ENCODE results near the gene MSL3B.

Gene MSL3B

DNA sequence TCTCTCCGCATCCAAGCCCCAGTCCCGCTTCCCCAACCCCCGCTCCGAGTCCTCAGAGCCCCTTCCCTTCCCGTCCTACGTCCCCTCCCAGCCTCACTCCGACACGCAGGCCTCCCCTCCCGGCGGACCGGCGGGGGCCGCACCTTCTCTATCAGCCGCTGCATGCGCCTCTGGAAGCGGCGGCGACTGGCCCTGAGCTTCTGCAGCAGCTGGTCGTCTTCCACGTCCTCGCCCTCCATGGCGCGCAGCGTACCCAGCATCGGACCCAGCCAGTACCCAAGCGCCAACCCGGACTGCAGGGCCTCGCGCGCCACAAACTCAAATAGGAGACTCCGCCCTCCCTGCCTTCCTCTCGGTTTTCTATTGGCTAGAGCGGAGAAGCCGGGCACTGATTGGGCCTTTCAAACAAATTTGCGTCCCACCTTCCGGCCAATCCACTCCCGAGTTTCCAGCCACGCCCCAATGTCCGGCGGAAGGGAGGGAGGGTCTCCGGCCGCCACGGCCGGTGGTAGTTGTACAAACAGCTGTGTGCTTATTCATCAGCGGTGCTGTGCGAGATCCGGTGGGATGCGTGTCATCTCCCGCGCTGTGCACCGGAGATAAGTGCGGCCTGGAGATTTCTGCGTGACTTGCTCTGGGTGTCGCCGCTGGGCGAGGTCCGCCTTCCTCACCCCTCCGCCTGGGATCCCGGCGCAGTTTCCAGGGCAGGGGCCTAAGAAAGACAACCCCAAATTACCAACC is 13.8 kb downstream of the MSL3B start, which contains the start of gene HJURP:
Gene HJURP (minus strand): TSS at position 295 of the 741 bp plus-strand sequence. CDS start 35 bp downstream, at position 260.
- Histone ChIP-seq H3K4me2 (ENCODE audit: low read length) (peak within 1 kb of the TSS; percentile 91), H3K36me3 (ENCODE audit: control insufficient read depth in 1 of 2, insufficient read depth in 2 of 2, low read length in 2 of 2) (peaks cover 23 to 42% of the 10 kb centered on the region in 2 experiments), H3K27ac (ENCODE audit: low read depth, low read length) (peak within 1 kb of the TSS; percentile 67), H2AFZ (ENCODE audit: low read depth, low read length, poor library complexity, severe bottlenecking) (peak within 1 kb of the TSS; percentile 37), H3K79me2 (ENCODE audit: insufficient read depth, low read length) (peaks cover 49% of the 10 kb centered on the region), H3K4me3 (replicated peaks in 1 of 2; ENCODE audit: low read depth in 1 of 2, low read length in 2 of 2) (peak within 1 kb of the TSS; percentile 79 to 96), H3K9me3 (ENCODE audit: control insufficient read depth in 1 of 2, insufficient read depth in 1 of 2, low read depth in 1 of 2, low read length in 2 of 2) (no peaks in the 10 kb centered on the region), H3K9ac (ENCODE audit: low read length) (peak within 1 kb of the TSS; percentile 99), H3K9me2 (ENCODE audit: insufficient read depth) (no peaks in the 10 kb centered on the region), H4K20me1 (ENCODE audit: insufficient read depth) (no peaks in the 10 kb centered on the region), H3K27me3 (ENCODE audit: insufficient read depth, low read length) (no peaks in the 10 kb centered on the region), H3K4me1 (ENCODE audit: control insufficient read depth in 1 of 2, insufficient read depth in 2 of 2, low read length in 2 of 2) (peaks cover 7 to 23% of the 10 kb centered on the region in 2 experiments)
- ChIA-PET POLR2A (interaction anchor here (1.0 kb wide), 1 partner anchor 9 kb away, joined by 3 read pairs; no protein-coding TSS in a partner anchor), CTCF (interaction anchor here (0.6 kb wide), 1 partner anchor 13 kb away, joined by 3 read pairs; the partner anchor contains the start of gene MSL3B), RAD21 (ENCODE audit: low non-redundant PET in 1 of 2, low total read pairs in 2 of 2, uncharacterized antibody in 2 of 2, unreplicated experiment in 2 of 2) (no interaction called here)
- intact Hi-C loops (cut with micrococcal nuclease), result no loop called here
- peak; percentile 74; the same call in 1 of the 2 replicates for TF ChIP-seq ZFX (IDR thresholded peaks at IDR 0.05)
- TF ChIP-seq REST (IDR thresholded peaks at IDR 0.05; ENCODE audit: low read depth), result no peak
- peak; percentile 79 for TF ChIP-seq MAX (IDR thresholded peaks at IDR 0.05)
- peak; percentile 10; the same call in 1 of the 2 replicates for TF ChIP-seq JUND (IDR thresholded peaks at IDR 0.05)
- peak; percentile 88 for TF ChIP-seq POLR2AphosphoS5 (IDR thresholded peaks at IDR 0.05; ENCODE audit: low read depth, low read length)
- 0 out of 2 replicates have a peak, but pooled peaks have one; percentile 19 for TF ChIP-seq FOSL1 (IDR thresholded peaks at IDR 0.05; ENCODE audit: low read depth)
- TF ChIP-seq YY1 (IDR thresholded peaks at IDR 0.05; ENCODE audit: extremely low read depth, insufficient replicate concordance, low read depth, low read length), result peak; percentile 6
- peak; percentile 96 for TF ChIP-seq SP1 (IDR thresholded peaks at IDR 0.05; ENCODE audit: low read depth)
- TF ChIP-seq RAD21 (IDR thresholded peaks at IDR 0.05; ENCODE audit: low read depth), result no peak
- TF ChIP-seq, protein P1, sequence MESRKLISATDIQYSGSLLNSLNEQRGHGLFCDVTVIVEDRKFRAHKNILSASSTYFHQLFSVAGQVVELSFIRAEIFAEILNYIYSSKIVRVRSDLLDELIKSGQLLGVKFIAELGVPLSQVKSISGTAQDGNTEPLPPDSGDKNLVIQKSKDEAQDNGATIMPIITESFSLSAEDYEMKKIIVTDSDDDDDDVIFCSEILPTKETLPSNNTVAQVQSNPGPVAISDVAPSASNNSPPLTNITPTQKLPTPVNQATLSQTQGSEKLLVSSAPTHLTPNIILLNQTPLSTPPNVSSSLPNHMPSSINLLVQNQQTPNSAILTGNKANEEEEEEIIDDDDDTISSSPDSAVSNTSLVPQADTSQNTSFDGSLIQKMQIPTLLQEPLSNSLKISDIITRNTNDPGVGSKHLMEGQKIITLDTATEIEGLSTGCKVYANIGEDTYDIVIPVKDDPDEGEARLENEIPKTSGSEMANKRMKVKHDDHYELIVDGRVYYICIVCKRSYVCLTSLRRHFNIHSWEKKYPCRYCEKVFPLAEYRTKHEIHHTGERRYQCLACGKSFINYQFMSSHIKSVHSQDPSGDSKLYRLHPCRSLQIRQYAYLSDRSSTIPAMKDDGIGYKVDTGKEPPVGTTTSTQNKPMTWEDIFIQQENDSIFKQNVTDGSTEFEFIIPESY (IDR thresholded peaks at IDR 0.05; ENCODE audit: extremely low read depth, insufficient replicate concordance, low read length), result no peak
- peak; percentile 73 for TF ChIP-seq POLR2A (IDR thresholded peaks at IDR 0.05; ENCODE audit: borderline replicate concordance, extremely low read depth, insufficient read depth, insufficient read length)
- TF ChIP-seq SIN3A (IDR thresholded peaks at IDR 0.05; ENCODE audit: low read depth), result peak; percentile 97
- no TSS peak for BruUV-seq (replicated peaks)
- ATAC-seq (peak; percentile 95), DNase-seq (ENCODE audit: low read depth, low spot score) (peak; percentile 91)

Measured in HCT116 (cell line).